Stimulated activated CD4-positive, alpha-beta T cell treated with anti-CD3 and anti-CD28 coated beads, Interleukin-1b, Interleukin-23, amount 100 ng/mL, for 1 hour (primary cell): Measurements from ENCODE around the gene GCNT2.
"Not testable (repeated sequence)": the region's sequence is repeated elsewhere in the genome, so short reads cannot be mapped to it uniquely, and the experiment has no call there.

ENCODE experiments used
- DNase-seq, 2 donors: peaks; one replicate each; pipeline ENCODE4 v3.0.0-alpha.2; 2020; ENCODE audit warnings: low read depth in 2 of 2

GCNT2 gene

DNA sequence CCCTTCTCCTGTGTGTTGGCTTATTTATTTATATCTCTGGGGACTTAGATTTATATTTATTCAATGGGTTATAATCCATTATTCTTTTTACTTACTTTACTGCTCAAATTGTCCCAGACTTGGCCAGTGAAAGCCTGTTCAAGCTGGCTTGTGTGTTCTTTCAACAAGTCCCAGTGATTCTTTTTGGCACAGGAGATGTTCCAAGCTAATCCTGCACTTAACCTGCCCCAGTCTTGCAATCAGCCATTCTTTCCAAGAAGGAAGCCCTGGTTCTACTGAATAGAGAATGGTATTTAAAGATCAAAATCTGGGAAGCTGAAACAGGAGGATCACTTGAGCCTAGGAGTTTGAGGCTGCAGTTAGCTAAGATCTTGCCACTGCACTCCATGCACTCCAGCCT lies 26.7 kb downstream of the GCNT2 start:
- DNase-seq: no peak

DNA sequence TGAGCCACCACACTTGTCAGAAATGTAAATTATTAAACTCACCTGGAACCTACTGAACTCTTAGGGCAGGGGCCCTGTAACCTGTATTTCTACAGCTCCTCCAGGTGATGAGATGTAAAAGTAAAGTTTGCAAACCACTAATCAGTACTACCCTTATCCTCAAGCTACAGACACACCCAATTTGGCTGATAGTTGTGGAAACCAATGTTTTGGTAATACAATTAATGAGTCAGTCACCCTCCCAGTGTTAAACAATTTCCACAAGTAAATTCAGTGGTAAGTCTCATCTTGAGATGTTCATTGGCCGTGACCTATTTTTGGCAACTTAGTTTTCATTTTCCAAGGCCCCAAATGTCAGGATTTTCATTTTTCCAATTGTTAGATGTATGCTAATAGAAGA lies 29.6 kb downstream of the GCNT2 start:
- DNase-seq: no peak

DNA sequence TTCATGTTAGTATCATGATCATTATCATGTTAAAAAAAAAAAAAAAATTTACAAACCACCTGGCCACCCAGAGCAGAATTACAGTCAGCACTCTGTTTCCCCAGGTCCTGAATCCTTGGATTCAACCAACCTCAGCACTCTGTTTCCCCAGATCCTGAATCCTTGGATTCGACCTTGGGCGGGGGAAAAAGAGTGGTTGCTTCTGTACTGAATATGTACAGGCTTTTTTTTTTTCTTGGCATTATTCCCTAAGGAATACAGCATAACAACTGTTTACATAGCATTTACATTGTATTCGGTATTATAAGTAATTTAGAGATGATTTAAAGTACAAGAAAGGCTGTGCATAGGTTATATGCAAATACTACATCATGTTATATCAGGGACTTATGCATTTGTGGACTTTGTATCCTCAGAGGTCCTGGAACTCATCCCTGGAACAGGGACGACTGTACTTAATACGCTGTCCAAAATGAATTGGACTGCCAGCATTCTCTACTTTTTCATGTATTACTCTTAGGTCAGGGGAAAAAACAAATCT lies 31.2 kb downstream of the GCNT2 start:
- DNase-seq: no peak

DNA sequence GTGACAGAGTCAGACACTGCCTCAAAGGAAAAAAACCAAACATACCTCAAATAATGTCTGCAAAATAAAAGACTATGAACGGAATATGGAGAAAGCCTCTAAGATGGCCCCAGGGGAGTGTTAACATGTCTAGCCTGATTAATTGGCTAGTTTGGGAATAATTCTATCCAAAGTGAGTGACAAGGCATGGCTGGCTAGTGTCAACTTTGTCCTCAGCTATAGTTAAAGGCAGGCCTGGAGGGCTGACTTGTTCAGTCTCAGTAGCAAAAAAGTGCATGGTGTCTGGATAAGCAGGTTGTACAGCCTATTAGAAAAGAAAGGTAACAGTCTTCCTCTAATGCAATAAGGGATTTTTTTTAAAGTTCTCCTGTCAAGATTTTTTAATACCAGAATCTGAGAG lies 32.7 kb downstream of the GCNT2 start:
- DNase-seq: no peak

DNA sequence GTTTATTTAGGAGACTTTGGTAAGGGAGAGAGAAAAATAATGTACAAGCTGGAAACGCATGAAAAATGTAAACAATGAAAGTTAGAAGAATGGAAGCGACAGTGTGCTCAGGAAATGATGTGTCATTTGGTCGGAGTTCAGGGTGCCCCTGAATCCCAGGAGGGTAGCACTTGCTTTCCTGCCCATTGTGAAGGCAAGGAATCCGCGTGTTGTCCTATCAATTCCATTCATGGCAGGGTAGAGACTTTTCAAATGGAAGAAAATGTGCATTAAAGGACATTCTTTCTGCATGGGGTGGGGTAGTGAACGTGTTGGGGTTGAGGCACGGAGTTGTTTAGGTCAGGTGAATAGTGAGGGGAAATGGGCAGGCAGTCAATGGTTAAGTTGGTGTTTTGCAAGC lies 33.7 kb downstream of the GCNT2 start:
- no peak for DNase-seq

DNA sequence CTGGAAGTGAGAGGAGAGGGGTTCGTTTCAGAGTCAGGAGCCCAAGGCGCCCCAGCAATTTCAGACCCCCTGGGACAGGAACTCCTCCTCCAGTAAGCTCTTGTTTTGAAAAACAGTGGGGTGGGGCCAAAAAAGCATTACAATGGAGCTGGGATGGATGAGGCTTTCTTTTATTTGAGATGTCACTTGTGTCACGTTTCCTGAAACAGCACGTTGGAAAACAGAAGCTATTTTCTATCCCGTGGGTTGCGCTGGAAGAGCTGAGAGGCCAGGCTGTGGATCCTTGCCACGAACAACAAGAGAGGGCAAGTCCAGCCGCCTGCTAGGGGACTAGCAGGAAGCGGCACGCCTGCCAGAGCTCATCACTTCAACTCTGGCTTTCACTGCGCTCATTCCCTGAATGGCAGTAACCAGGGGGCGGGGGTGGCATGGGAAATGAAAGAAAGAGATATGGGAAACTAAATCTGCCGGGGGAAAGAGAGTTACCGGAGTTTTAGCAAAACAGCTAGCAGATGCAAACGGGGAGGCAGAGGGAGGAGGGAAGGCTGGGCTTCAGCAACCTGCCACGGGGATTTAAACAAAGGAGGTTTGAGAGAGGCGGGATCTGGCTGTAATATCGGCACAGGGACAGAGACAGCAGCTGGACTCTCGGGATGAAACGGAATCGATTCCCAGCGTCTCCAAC lies 34.6 kb downstream of the GCNT2 start:
- DNase-seq: no peak

DNA sequence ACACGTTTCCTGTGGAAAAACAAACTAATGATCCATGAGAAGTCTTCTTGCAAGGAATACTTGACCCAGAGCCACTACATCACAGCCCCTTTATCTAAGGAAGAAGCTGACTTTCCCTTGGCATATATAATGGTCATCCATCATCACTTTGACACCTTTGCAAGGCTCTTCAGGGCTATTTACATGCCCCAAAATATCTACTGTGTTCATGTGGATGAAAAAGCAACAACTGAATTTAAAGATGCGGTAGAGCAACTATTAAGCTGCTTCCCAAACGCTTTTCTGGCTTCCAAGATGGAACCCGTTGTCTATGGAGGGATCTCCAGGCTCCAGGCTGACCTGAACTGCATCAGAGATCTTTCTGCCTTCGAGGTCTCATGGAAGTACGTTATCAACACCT lies 35.4 kb downstream of the GCNT2 start:
- no peak for DNase-seq

DNA sequence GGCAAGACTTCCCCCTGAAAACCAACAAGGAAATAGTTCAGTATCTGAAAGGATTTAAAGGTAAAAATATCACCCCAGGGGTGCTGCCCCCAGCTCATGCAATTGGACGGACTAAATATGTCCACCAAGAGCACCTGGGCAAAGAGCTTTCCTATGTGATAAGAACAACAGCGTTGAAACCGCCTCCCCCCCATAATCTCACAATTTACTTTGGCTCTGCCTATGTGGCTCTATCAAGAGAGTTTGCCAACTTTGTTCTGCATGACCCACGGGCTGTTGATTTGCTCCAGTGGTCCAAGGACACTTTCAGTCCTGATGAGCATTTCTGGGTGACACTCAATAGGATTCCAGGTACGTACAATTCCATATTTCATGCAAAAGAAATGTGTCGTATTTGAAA lies 35.8 kb downstream of the GCNT2 start:
- DNase-seq: no peak

DNA sequence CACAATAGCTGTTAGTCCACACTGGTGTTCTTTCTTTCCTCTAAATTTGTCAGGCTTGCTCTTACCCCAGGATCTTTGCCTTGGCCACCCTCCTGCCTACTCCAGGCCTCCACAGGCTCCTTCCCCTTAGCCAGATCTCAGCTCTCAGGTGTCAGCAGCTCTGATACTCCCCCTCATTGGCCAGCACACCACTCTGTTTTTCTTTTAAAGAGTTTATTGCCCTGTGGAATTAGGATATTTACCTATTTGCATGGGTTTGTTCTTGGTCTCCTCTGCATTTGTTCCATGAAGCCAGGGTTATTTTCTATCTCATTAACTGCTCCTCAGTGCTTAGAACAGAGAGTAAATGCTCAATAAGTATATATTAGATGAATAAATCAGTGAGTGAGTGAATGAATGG lies 36.8 kb downstream of the GCNT2 start:
- no peak for DNase-seq

DNA sequence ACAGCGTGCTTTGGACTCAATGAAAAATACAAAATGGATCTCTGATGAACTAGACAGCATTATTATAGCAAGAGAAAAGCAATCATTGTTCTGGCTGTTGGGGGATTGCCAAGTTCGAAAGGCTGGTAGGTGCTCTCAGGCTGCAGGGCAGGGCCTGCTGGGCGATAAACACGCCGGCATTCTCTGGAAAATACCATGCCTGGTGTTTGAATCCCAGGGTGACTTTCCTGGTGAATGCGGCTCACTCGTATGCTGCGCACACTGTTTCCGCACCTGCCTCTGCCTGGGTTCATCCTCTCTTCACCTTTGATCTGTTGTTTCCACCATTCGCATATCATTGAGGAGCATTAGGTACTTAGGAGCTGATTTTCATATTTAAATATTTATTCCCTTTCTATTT lies 37.4 kb downstream of the GCNT2 start:
- DNase-seq: no peak

DNA sequence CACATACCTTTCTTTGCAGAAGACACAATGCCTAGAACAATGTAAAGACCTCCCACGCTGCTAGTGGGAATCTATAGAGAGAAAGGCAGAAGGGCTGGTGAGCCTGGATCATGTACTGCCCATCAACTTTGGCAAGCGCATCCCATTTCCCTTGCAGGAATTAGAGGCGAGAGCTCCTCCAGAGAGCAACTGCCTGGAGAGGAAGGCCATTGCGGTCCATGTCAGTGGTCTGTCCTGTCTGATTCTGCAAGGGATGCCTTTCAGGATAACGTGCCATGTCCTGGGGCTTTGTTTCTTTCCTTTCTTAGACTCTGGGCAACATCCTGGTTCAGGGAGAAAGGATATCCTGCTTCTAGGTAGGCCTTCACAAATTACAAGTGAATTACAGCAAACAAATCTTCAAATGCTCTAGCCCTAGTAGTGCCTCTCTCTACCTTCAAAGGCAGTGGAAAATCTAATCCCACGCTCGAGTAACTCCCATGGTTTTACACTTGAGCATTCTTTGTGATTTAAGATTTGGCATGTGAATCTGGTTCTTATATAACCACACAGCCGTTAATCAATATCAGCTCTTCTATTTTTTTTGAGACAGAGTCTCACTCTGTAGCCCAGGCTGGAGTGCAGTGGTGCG lies 38.5 kb downstream of the GCNT2 start:
- no peak for DNase-seq

DNA sequence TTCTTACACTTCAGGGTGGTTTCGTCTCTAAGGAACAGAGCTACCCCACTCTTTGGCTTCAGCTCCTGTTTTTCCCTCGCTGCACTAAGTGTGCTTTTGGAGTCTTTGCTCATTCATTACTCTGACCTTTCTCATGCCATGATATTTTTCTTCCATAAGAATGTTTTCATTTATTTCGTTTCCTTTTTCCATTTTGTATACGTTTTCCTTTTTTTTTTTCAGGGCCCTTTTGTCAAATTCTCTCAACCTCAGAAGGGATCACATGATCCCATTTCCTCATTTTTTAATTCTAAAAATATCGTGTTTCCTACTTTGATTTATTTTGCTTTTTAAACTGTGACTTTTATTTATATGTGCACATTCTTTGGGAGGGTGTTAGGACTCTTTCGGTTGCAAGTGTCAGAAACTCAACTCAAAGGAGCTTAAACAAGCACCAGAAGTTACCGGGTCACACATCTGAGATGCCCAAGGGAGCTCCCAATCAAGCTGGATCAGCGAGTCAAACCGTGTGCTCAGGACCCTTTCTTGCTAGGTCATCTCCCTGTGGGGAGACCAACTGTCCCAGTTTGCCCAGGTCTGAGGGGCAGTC lies 40.6 kb downstream of the GCNT2 start:
- DNase-seq: no peak

DNA sequence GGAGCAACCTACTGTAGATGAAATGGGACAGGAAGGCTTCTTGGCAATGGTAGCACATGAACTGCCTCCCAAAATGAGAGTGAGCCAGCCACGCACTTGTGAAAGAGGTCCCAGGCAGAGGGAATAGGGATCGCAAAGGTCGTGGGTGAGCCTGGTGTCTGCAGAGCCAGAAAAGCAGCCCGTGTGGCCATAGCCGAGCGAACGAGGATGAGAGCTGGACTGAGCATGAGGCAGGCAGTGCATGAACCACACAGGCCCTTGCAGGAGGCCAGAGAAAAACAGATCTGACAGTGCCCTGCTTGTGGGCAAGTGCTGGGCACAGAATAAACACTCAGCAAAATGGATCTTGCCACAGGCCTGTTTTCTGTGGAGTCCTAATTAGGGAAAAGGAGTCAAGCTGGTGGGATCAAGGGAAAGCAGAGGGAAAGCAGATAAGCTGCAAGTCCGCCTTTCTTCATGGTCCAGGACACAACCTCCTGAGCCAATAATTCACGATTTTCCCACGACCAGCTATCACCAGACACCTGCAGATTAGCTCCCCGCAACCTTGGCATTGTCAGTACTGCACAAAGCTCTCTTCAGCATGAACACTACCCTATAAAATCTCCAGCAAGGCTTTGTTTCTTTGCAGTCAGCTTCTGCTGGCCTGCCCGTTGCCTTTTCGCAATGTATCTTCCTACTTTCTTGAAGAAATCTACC lies 44.0 kb downstream of the GCNT2 start:
- DNase-seq: no peak

DNA sequence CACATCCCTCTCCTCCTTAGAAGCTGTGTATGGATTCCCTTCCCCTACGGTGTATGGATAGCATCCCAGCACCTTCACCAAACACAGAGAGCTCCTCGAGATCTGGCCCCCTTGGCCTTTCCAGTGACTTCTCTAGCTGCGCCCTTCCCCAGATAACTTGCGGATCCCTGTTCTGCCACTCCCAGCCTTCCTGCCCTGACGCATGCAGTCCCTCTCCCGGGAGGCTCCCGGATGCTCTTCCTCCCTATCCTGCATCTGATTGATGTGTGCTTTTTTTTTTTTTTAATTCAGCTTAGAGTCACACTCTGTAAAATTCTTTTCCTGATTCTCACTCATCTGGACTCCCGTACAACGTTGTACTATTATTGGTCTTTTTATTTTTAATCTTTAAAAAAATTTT lies 44.8 kb downstream of the GCNT2 start:
- no peak for DNase-seq

DNA sequence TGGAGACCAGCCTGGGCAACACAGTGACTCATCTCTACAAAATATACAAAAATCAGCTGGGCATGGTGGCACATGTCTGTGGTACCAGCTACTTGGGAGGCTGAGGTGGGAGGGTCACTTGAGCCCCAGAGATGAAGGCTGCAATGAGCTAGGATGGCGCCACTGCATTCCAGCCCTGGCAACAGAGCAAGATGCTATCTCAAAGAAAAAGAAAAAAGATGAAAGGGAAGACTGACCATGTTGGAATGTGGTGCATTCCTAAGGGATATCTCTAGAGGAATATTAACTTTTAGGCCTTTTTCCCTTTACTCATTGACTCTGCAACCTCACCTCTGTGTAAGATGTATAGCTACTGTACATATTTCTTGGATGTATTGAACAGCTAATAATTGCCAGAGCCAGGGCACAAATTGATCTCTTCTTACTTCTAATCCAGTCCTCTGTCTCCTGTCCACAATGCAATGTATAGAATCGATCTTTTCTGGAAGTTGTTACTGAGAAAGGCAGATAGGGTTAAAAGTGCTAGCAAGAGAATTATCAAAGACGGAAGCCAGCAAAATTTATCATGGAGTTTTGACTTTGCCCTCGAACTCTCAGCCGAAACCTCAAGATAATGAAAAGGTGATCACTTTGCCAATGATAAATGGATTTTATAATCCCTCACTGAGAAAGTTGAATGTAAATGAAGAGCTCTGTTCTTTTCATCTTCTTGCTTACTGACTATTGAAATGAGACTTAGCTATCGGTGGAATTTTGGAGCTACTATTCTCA lies 46.3 kb downstream of the GCNT2 start:
- no peak for DNase-seq

DNA sequence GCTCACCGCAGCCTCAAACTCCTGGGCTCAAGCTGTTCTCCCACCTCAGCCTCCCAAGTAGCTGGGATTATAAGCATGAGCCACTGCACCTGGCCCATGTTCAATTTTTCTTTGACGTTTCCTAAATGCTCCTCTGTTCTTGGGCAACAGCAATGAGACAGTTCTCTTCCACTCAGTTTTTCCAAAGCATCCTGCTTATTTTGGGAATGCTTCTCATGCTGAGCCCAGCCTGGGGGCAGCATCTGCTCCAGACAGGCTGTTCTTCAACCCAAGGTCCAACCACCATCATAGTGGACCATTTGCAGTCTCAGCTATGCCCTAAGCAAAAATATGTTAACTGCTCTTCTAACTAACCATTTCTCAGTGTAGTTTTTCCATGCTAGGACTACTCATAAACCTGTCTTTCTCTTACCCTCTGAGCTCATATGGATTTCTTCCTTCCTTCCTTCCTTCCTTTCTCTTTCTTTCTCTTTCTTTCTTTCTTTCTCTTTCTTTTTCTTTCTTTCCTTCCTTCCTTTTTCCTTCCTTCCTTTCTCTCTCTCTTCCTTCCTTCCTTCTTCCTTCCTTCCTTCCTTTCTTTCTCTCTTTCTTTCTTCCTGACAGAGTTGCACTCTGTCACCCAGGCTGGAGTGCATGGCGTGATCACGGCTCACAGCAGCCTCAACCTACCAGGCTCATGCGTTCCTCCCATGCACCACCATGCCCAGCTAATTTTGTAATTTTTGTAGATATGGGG lies 48.4 kb downstream of the GCNT2 start:
- DNase-seq: no peak

DNA sequence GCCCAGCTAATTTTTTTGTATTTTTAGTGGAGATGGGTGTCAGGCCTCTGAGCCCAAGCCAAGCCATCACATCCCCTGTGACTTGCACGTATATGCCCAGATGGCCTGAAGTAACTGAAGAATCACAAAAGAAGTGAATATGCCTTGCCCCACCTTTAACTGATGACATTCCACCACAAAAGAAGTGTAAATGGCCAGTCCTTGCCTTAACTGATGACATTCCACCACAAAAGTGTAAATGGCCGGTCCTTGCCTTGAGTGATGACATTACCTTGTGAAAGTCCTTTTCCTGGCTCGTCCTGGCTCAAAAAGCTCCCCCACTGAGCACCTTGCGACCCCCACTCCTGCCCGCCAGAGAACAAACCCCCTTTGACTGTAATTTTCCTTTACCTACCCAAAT lies 54.4 kb downstream of the GCNT2 start:
- DNase-seq: not testable (repeated sequence)

DNA sequence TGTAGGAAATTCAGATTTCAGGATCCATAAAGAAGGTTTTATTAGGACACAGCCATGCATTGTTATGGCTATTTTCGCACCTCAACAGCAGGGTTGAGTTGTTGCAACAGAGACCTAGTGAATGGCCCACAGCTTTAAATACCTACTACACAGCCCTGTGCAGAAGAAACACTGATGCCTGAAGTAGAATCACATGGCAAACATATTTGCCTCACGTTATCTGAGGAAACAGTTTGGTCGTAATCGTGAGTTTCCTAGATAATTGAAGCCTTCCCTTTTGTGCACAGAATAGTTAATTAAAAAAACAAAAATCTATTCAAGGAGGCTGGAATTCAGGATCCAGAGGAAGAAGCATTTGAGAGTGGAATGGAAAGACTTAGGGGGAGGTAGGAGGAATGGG lies 55.1 kb downstream of the GCNT2 start:
- no peak for DNase-seq

DNA sequence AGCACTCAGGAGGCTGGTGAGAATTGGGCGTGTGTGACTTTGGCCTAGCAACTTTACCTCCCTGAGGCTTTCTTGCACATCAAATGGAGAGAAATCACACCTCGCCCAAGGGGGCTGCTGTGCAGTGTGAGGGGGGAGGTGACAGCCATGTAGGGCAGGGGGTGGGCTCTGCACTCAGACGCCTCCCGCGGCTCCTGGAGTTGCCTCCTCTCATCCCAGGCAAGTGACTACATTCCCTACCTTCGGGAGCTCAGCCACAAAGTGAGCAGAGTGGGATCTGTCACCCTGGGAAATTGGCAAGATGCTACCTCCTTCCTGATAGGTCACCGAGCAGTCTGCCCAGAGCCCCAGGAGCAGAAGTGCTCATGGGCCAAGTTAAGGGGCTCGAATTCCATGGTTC lies 56.0 kb downstream of the GCNT2 start:
- DNase-seq: no peak

DNA sequence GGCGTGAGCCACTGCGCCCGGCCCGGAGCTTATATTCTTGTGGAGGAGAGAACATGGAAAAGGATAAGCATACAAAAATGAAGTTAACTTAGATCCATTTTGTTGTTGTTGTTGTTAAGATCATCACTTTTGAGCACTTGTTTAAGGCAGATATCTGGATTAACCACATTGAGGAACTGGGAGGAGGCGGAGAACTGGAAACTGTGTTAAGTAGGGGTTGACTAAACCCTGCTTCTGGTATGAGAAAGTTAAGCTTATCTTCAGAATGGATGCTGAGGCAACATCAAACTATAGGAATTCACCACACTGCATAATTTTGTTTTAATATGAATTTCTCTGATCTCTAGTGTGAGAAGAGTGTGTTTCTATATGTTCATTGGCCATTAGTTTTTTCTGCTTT lies 57.6 kb downstream of the GCNT2 start:
- DNase-seq: no peak

DNA sequence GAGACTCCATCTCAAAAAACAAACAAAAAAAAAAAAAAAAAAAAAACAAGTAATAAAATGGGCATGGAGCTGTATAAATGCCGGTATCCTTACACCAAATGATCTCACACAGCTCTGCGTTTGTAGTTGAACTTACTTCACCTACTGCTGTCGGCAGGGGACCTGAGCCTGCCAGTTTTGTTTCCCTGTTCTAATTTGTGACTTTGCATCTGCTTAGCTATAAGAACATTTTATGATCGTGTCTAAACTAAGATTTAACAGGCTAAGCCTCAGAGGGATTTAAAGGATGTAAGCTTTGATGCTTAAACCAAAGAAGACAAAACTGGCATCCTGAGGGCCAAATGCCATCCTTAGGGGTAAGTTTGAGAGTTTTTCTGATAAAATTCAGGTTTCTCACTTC lies 58.7 kb downstream of the GCNT2 start:
- DNase-seq: no peak
